H4 (cell line): ENCODE data around the gene HAUS6. TPM values are rescaled to one million over a fixed set of nuclear protein-coding genes. Genes with fewer than 3 reads are reported as not detected.
"Not testable (repeated sequence)": the region's sequence is repeated elsewhere in the genome, so short reads cannot be mapped to it uniquely, and the experiment has no call there.

Experiments
- DNase-seq: peaks from one replicate; pipeline ENCODE4 v3.0.0-alpha.2; 2015; ENCODE audit warnings: low spot score
- total RNA-seq: library from RNA; depleted of rRNA; stranded (reverse); fragments of >200 nt; shearing (Covaris generic); gene quantifications from 2 replicates; pipeline ENCODE4 v1.2.3, GENCODE V29; 2014

The HAUS6 gene
- total RNA-seq, 1 experiment from 2014 or later, result 16.5 TPM

DNA sequence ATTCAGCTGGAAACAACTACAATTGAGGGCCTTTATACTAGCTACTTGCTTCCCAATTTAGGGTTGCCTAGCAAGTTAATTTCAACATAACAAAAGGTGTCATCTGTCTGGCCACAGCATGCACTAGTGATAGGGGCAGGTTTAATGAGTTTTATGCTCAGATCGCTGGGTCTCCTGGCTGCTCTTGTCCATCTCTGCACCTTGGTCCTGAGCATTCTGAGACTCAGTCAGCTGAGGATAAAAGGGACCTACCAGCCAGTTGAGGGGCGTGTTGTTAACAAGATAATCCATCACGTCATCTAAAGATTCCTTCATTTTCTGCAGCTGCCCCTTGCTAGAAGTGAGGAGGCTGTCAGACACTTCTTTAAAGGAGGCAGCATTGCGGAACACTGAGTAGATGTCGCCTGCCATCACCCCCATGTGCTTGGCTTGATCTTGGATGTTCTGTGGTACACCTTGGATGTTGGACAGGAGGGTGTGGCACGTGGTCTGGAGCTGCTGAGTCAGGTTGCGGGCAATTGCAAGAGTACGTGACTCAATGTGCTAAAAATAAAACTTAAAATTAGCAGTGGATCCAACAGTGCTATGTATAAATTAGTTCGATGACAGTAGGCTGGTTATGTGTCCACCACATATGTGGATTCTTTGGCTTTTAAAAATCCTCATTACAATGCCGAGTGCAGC is 13.5 kb upstream of the HAUS6 start:
- peak; percentile 39 for DNase-seq

GRCh38 chr9:19114680-19115270 is 12.1 kb upstream of the HAUS6 start:
- DNase-seq, result no peak

DNA sequence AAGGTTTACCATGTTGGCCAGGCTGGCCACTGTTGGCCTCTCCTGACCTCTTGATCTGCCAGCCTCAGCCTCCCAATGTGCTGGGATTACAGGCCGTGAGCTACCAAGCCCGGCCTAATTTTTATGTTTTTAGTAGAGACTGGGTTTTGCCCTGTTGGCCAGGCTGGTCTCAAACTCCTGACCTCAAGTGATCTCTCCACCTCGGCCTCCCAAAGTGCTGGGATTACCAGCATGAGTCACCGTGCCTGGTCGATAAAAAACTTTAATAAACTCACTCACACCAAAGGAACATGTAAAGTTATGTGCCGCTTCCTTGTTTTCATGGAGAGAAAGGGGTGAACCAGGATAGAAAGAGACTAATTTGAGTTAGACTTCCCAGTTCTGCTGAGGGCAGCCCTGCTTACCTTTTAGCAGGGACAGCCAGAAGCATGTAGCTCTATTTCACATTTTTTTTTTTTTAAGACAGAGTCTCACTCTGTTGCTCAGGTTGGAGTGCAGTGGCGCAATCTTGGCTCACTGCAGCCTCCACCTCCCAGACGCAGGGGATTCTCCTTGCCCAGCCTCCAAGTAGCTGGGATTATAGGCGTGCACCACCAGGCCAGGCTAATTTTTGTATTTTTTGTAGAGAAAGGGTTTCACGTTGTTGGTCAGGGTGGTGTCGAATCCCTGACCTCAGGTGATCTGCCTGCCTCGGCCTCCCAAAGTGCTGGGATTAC is 11.4 kb upstream of the HAUS6 start:
- DNase-seq, result peak; percentile 22

DNA sequence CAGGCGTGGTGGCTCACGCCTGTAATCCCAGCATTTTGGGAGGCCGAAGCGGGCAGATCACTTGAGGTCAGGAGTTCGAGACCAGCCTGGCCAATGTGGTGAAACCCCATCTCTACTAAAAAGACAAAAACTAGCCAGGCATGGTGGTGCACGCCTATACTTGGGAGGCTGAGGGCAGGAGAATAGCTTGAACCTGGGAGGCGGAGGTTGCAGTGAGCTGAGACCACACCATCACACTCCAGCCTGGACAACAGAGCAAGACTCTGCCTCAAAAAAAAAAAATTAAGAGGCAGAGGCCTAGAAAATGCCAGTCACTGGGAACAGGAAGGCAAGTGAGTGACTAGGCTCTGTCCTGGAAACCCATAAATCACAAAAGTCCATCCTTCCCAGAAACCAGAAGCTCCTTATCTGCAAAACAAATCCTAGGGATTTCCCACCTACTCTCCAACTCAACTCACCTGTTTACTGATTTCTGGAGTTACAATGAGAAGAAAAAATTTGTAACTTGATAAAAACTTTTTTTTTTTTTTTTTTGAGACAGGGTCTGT is 10.4 kb upstream of the HAUS6 start:
- not testable (repeated sequence) for DNase-seq

DNA sequence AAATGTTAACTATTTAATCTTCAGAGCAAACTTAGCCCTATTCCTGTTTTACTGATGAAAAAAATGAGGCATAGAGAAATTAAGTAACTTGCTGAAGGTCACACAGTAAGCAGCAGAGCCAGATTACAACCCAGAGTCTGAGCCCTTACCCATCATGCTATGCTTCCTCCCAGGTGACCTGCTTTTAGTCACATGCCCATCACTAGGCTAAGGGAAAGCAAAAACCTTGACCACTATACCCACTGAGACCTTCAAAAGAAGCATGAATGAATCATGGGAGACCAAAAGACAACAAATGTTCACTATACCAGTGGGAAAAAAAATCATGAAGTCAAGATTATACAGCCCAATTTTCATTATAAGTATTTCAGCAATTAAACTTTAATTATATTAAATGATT is 5.3 kb upstream of the HAUS6 start:
- DNase-seq, result no peak

- DNase-seq, result no peak
Measured at GRCh38 chr9:19104515-19105282, 2.0 kb upstream of the HAUS6 start.

DNA sequence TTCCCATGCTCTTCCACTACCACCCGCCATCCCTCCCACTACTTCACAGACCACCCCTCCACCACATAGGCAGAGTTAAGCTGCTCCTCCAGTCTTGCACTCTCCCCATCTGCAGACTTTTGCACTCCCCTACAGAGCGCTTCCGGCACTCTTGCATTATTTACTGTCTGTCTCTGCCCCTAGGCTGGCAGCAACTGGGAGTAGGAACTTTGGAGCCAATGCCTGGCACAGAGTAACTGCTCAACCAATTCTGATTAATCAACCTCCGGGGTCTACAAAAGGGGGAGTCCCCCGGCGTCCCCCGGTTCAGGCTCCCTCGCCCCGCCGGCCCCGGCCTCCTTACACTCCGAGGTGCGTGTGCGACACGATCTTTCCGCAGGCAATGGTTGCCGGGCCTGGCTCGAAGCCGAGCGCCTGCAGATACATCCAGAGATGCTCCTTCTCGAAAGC is 498 bp downstream of the HAUS6 start:
- no peak for DNase-seq

GRCh38 chr9:19101203-19101602 is 1.5 kb downstream of the HAUS6 start:
- no peak for DNase-seq

DNA sequence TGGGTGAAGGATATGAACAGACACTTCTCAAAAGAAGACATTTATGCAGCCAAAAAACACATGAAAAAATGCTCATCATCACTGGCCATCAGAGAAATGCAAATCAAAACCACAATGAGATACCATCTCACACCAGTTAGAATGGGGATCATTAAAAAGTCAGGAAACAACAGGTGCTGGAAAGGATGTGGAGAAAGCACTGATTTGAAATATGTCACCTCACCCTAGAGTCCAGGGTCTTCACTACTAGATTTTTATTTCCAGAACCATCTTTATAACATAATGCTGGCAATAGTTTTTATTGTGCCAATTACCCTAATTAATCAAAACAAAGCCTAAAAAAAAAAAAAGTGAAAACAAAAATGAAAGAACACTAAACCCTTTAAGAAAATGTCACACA is 5.3 kb downstream of the HAUS6 start:
- DNase-seq, result not testable (repeated sequence)

DNA sequence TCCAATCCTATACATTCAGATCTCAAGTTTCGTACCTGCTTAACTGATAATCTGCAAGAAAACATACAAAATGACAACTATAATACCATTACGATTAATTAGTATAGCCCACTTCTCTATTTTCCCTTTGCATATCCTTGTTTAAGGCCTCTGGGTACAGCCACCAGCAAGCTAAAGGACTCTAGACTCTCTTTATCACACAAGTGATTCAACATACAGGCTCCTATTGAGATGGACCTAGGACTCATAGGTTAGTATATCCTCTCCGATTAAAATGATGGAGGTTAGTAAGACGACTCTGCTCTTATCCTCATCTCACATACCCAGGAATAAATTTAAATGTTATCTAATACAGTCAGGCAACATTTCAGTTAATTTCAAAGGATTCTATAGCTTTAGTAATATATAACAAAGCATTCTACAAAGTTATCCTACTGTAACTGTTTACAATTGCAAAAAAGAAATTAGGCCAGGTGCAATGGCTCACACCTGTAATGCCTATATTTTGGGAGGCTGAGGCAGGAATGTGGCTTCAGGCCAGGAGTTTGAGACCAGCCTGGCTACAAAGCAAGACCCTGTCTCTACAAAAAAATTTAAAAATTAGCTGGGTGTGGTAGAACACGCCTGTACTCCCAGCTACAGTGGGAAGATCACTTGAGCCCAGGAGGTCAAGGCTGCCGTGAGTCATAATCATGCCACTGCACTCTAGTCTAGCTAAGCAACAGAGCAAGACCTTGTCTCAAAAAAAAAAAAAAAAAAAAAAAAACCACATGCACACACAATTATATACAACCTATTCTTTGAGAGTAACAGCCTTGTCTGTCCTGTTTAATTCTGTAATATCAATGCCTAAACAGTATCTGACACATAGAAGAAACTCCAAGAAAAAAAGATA is 15.4 kb downstream of the HAUS6 start:
- peak; percentile 36 for DNase-seq

GRCh38 chr9:19085295-19085694 is 17.4 kb downstream of the HAUS6 start:
- DNase-seq, result no peak

DNA sequence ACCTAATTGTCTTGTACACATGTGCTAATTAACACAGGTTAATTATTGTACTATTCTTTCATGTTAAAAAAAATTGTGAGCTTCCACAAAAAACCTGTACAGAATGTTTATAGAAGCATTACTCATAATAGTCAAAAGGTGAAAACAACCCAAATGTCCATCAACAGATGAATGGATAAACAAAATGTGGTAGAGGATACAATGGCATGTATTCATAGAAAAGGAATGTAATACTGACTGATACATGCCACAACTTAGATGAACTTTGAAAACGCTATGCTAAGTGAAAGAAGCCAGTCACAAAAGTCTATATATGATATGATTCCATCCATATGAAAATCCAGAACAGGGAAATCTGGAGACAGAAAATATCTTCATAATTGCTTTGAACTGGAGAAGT is 27.9 kb downstream of the HAUS6 start:
- DNase-seq, result no peak

- no peak for DNase-seq
Measured at GRCh38 chr9:19074229-19074628, 28.5 kb downstream of the HAUS6 start.

GRCh38 chr9:19057033-19057432 is 45.7 kb downstream of the HAUS6 start:
- no peak for DNase-seq

DNA sequence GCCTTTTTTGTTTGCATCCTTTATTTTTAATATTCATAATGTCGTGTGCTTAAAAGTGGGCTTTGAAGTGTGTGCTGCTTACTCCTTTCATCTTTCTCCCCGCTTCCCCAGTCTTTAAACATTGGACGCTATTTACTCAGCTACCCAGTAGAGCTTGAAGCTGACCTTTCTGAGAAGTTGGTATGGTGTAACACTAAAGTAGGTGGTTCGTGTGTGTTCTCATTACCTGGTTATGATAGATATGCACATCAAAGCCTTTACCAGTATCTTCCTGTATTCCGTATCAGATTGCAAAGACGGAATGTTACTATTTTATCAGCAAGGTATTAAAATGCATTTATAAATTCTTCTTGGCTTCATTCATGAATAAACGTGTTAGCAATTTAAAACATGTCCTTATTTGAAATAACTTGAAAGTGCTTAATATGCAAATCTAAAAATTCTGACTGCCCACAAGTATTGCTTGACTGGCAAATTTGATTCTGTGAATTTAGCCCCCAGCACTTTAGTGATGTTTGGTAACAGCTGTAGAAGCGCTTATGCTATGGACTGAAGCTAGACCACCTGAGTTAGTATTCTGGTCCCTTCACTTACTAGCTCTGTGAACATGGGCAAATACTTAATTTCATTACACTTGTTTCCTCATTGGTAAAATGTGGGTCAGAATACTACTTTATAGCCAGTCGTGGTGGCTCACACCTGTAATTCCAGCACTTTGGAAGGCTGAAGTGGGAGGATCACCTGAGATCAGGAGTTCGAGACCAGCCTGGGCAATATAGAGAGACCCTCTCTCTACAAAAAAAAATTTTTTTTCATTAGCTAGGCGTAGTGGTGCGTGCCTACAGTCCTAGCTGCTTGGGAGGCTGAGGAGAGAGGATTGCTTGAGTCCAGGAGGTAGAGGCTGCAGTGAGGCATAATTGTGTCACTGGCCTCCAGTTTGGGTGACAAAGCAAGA is 51.8 kb downstream of the HAUS6 start:
- no peak for DNase-seq

- no peak for DNase-seq
Measured at GRCh38 chr9:19049917-19050636, 52.6 kb downstream of the HAUS6 start.

DNA sequence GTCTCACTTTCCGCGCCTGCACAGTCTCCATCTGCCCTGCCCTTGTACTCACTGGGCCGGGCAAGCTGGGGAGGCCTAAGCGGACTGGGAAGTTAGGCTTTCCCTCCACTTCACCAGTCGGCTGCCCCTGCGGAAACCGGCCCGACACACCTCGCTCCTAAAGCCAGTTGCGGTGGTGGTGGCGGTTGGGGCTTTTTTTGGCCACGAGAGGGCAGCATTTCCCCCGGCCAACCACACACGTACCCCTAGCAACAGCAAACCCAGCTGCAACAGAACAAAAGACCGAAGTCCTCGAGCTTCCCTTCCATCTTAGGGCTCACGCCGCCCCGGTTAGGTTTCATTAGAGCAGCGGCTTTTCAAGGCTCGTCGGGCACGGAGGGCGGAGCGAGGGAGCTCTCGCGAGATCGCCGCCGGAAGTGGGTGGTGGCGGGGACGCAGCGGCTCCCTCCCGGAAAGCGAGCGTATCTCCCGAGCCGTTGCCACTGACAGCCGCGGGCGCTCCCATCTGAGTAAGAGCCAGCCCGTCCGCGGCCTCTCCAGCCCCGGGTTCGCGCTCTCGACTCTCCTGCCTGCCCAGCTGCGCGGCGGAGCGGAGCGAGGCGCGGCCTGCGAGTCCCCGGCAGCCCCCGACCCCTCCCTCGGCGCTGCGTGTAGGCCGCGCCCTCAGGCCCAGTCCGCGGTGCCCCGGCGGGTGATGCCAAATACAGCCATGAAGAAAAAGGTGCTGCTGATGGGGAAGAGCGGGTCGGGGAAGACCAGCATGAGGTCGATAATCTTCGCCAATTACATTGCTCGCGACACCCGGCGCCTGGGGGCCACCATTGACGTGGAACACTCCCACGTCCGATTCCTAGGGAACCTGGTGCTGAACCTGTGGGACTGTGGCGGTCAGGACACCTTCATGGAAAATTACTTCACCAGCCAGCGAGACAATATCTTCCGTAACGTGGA is 53.5 kb downstream of the HAUS6 start, which contains the start of gene RRAGA:
Gene RRAGA, plus strand, starts transcription at position 462 of the 951 bp plus-strand sequence. Its CDS starts 233 bp downstream, at position 695.
- DNase-seq, result peak; percentile 96

- no peak for DNase-seq
Measured at GRCh38 chr9:19036611-19037010, 66.1 kb downstream of the HAUS6 start.
